ENCODE results near the gene NPEPL1.
"Not testable (repeated sequence)": the region's sequence is repeated elsewhere in the genome, so short reads cannot be mapped to it uniquely, and the experiment has no call there.

The NPEPL1 gene

DNA sequence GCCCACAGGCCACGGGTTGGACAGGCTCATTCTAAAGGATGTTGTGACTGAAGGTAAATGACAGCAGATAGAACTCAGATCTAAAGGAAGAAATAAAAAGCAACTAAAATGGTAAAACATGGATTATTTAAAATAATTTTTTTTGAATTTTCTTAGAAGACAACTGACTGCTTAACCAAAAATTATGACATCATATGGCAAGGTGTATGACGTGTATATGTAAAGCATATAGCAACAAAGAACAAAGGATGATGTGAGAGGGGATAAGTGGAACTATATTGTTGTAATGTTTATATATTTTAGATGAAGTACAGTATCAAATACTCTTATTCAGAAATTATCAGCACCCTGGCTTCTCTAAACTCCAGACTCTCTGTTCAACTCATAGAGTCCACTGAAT lies 38.6 kb downstream of the NPEPL1 start:
- no peak overlapping the region for H3K4me3 ChIP-seq (ENCODE audit: low read length)
- no peak for TF ChIP-seq ZNF274 (IDR thresholded peaks at IDR 0.05; ENCODE audit: low read depth, low read length)

GRCh38 chr20:58737198-58737597 lies 44.6 kb downstream of the NPEPL1 start:
- no peak overlapping the region for H3K4me3 ChIP-seq (ENCODE audit: low read length)
- no peak for TF ChIP-seq ZNF274 (IDR thresholded peaks at IDR 0.05; ENCODE audit: low read depth, low read length)

DNA sequence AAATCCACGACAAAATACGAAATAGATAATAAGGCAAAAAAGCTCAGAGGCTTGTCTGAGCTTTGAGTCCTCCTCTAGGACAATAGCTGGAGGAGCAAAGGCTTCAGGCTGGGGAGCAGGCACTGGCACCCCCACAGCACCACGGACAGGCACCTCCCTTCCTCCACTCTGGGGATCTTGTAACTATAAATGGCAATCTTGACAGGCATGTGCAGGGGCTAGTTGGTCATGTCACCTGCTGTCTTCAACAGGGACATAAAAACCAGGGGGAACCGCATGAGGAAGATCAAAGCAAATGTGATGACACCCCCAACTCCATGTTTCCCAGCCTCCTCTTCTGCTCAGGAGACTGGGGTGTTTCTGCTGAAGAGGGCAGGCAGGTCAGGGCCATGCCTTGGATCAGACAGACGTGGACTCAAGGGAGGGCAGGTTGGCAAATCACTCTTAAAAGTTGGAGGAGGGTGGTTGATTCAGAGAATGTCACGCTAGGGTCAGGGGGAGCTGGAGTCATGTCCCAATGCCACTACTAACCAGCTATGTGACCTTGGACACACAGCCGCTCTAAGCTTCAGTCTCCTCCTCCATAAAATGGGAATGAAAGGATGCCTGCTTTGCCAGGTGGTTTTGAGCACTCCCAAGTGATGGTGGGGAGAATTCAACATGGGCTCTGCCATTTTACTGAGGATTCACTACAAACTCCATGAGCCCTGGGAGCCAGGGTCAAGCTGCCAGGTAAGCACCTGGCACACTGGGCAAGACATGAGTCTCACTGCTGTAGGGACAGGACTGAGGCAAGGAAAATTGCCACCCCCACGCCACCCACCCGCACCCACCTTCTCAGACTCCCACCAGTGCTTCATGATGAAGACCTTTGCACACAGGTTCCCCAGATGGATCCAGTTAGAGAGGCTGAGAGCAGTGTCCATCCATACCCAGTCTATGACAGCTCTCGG lies 48.0 kb downstream of the NPEPL1 start:
- no peak overlapping the region for H3K4me3 ChIP-seq (ENCODE audit: low read length)
- no peak for TF ChIP-seq ZNF274 (IDR thresholded peaks at IDR 0.05; ENCODE audit: low read depth, low read length)

DNA sequence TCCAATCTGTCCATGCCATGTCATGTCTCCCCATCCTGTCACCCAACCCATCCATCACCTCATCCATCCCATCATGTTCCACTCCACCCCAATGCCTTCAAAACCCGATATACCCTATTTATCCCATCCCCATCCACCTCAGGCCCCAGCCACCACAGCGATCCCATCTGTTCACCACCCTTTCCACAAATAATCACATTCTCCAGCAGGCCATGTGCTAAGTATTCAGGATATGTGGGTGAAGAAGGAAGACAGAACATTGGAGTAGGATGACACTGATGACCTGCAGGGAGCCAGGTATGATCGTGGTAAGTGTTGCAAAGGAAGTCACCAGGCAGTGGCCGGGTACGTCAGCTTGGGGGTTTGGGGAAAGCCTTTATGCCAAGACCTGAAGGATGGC lies 48.8 kb downstream of the NPEPL1 start:
- TF ChIP-seq ZNF274 (IDR thresholded peaks at IDR 0.05; ENCODE audit: low read depth, low read length), result no peak
- H3K4me3 ChIP-seq (ENCODE audit: low read length), result no peak overlapping the region

GRCh38 chr20:58742668-58743566 lies 50.3 kb downstream of the NPEPL1 start:
- H3K4me3 ChIP-seq (ENCODE audit: low read length), result no peak overlapping the region
- no peak for TF ChIP-seq ZNF274 (IDR thresholded peaks at IDR 0.05; ENCODE audit: low read depth, low read length)

DNA sequence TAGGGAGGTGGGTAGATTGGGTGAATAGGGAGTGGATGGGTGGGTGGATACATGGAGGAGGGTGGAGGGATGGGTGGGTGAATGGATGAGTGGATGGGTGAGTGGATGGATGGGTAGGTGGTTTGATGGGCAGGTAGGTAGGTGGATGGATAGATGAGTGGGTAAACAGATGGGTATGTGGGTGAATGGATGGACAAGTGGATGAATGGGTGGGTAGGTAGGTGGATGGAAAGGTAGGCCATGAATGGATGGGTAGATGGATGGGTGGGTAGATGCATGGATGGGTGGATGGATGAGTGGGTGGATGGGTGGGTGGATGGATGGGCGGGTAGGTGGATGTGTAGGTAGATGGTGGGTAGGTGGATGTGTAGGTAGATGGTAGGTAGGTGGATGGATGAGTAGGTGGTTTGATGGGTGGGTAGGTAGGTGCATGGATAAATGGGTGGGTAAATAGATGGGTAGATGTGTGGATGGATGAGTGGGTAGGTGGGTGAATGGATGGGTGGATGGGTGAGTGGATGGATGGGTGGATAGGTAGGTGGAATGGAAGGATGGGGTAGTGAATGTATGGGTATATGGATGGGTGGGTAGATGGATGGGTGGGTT lies 51.4 kb downstream of the NPEPL1 start:
- TF ChIP-seq ZNF274 (IDR thresholded peaks at IDR 0.05; ENCODE audit: low read depth, low read length), result no peak
- no peak overlapping the region for H3K4me3 ChIP-seq (ENCODE audit: low read length)

DNA sequence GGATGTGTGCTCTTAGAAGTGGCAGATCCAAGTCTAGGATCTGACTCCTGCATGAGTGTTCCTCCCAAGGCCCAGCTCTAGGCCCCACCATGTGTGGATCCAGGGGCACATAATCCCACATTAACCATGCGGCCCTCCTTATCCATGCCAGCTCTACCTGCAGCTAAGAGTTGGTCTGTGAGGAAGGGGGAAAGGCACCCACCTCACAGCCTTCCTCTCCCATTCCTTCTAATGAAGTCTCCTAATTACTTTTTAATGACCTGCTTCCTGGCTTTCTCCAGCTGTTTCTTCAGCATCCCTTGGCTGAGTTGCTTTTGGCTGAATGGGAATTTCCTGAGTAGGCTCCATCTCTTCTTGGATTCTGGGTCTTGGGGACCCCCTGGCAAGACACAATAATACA lies 52.2 kb downstream of the NPEPL1 start:
- H3K4me3 ChIP-seq (ENCODE audit: low read length), result no peak overlapping the region
- no peak for TF ChIP-seq ZNF274 (IDR thresholded peaks at IDR 0.05; ENCODE audit: low read depth, low read length)

- TF ChIP-seq ZNF274 (IDR thresholded peaks at IDR 0.05; ENCODE audit: low read depth, low read length), result no peak
- no peak overlapping the region for H3K4me3 ChIP-seq (ENCODE audit: low read length)
These were observed 52.8 kb downstream of the NPEPL1 start for GRCh38 chr20:58745391-58745790.

- no peak for TF ChIP-seq ZNF274 (IDR thresholded peaks at IDR 0.05; ENCODE audit: low read depth, low read length)
- H3K4me3 ChIP-seq (ENCODE audit: low read length), result no peak overlapping the region
These were observed 54.0 kb downstream of the NPEPL1 start for GRCh38 chr20:58746620-58747019.

DNA sequence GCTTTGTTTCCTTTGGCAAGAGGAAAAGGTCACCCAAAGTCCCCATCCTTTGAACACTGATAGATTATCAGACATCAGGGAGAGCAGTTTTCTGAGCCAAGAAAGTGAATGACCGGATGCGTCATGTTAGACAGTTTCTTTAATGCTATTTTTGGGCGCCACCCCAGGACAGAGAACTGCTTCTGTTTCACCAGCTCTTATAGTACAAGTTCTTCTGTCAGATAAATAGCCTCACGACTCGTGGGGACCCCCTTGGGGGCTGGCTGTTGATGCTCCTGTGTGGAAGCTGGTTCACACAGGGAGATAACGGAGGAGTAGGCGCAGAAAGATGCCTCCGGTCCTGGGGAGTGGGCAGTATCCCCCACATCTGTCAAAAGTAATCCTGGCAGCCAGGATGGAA lies 54.6 kb downstream of the NPEPL1 start:
- no peak for TF ChIP-seq ZNF274 (IDR thresholded peaks at IDR 0.05; ENCODE audit: low read depth, low read length)
- no peak overlapping the region for H3K4me3 ChIP-seq (ENCODE audit: low read length)

DNA sequence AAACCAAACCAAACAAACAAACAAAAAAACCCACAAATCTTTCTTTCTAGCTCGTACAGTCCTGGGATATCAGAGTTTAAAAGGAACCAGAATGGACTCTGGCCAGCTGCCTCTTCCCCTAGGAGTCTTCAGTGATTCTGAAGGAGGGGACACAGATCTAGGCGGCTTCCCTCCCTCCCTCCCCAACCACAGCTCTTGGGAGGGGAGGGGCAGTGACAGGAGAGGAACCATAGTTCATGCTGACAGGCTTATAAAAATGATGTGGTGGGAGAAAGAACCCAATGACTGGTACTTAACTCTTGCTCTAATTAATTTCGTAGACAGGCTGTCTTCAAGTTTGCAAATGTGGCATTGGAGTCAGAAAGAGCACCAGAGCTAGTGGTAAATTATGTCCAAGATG lies 56.0 kb downstream of the NPEPL1 start:
- TF ChIP-seq ZNF274 (IDR thresholded peaks at IDR 0.05; ENCODE audit: low read depth, low read length), result no peak

DNA sequence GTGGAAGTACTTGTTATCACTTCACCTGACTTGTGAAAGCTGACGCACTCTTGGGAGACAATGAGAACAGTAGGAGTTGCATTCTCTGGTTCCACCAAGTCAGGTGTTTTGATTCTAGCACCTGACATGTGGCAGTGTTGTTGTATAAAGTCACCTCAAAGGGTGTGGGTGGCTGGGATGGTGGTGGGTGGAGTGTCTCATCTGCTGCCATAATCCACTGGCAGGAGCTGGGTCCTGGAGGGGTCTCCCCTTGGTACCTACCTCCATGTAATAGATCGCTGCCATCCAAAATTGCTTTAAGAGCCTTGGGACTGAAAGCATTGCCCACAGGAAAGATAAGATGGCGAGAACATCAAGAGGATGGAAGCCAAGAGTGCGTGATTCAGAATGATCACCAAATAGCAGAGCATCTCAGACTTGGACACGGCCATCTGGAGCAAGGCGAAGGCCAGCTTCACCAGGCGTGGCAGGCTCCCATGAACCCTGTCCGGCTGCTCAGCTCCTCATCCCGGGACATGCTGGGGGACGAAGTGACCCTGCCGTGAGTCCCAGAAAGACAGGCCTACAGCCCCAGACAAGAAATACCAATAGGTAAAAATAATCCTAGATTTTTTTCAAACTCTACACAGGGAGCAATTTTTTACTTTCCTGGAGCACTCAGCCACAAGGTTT lies 56.6 kb downstream of the NPEPL1 start:
- no peak overlapping the region for H3K4me3 ChIP-seq (ENCODE audit: low read length)
- TF ChIP-seq ZNF274 (IDR thresholded peaks at IDR 0.05; ENCODE audit: low read depth, low read length), result no peak

More for the DNA sequence above, 56.0 kb downstream of the NPEPL1 start:
- H3K4me3 ChIP-seq (ENCODE audit: low read length), result no peak overlapping the region

- no peak overlapping the region for H3K4me3 ChIP-seq (ENCODE audit: low read length)
- TF ChIP-seq ZNF274 (IDR thresholded peaks at IDR 0.05; ENCODE audit: low read depth, low read length), result no peak
These were observed 57.4 kb downstream of the NPEPL1 start for GRCh38 chr20:58749979-58750378.

GRCh38 chr20:58750706-58751105 lies 58.1 kb downstream of the NPEPL1 start:
- not testable (repeated sequence) for H3K4me3 ChIP-seq (ENCODE audit: low read length)

All from GM08714 (cell line).